Fibroblast of peridontal ligament (primary cell): ENCODE data around the gene FLRT2.

Experiments
- DNase-seq: peaks from one replicate; pipeline ENCODE4 v3.0.0-alpha.2; 2010; ENCODE audit errors: extremely low read depth

FLRT2 gene

GRCh38 chr14:85564841-85565527 lies 35.0 kb downstream of the FLRT2 start:
- peak; percentile 55 for DNase-seq

- peak; percentile 62 for DNase-seq
These were observed 35.9 kb downstream of the FLRT2 start for GRCh38 chr14:85565862-85566296.

DNA sequence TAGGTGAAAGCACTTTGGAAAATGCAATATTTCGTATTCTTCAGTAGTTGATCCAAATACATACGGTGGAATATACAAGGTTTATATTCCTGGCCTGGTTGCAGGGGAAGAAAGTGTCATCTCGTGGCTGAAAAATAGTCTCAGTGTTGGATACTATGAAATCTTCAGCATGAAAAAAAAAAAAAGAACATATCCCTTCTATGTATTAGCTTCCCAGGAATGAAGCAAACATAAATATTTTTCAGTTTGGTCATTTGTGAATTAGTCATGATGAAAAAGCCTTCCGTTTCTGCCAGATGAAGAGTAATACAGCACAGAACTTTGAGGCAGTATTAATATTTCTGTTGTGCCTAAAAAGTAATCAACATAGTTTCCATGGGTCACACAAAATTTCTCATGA lies 36.7 kb downstream of the FLRT2 start:
- DNase-seq: peak; percentile 86

- no peak for DNase-seq
These were observed 42.1 kb downstream of the FLRT2 start for GRCh38 chr14:85572011-85572410.

DNA sequence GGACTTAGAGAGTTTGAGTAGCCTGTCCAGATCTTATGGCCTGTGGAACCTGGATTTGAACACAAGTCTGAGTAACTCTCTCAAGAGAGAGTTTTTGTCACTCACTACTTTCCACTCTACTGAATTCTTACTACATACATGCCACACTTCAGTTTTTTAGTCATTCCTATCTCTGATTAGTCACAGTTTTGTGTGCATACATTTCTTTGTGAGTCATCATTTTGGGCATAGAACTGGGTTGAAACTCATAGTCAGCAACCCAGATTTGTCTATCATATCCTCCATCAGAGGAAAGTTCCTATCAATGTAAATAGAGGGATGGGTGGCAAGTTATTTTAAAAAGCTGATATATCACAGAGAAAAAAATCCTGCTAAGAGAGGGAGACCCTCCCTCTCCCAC lies 42.9 kb downstream of the FLRT2 start:
- peak; percentile 86 for DNase-seq

GRCh38 chr14:85573406-85573805 lies 43.5 kb downstream of the FLRT2 start:
- no peak for DNase-seq

GRCh38 chr14:85574853-85575616 lies 45.1 kb downstream of the FLRT2 start:
- no peak for DNase-seq

DNA sequence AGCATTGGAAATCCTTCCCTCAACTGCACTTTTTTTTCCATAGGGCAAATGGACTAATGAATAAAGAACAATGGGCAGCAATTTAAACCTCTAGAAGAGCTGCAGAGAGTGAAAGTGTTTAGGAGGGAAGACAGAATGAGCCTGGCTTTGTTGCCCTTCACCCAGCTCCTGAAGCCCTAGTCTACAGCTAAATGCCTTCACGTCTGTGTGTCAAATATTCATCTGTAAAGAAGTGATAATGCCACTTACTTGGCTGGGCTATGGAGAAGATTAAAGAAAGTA lies 45.6 kb downstream of the FLRT2 start:
- DNase-seq: no peak

GRCh38 chr14:85576218-85576617 lies 46.3 kb downstream of the FLRT2 start:
- peak; percentile 78 for DNase-seq

DNA sequence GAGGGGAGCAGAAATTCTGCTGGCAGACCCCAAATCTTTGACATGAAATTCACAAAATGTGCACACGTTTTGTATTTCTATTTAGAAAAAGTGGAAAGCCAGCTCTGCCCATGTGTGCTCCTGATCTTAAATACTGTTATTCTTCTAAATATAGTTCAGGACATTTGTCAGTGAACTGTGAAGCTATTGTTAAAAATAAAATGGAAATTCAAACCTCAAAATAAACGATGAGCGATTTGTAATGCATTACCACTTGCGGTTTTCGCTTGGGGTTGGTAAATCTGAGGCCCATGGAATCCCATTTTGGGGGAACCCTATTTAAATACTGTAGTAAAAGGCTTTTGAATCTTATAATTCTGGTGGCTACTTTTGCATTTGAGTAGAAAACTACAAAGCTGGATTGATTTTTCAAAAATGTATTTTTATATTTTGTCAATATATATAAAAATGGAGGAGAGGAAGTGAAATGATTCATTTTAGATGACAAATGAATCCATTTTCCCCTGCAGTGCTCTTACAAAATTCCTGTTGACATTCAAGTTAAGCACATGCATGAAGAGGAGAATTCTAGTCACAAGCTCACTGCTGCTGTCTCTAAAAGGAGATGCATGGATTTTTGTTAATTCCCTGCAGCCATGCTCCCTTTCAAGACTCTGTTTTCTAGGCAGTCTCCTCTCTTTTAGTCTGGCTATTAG lies 47.1 kb downstream of the FLRT2 start:
- peak; percentile 69 for DNase-seq

- no peak for DNase-seq
These were observed 47.7 kb downstream of the FLRT2 start for GRCh38 chr14:85577543-85578114.

DNA sequence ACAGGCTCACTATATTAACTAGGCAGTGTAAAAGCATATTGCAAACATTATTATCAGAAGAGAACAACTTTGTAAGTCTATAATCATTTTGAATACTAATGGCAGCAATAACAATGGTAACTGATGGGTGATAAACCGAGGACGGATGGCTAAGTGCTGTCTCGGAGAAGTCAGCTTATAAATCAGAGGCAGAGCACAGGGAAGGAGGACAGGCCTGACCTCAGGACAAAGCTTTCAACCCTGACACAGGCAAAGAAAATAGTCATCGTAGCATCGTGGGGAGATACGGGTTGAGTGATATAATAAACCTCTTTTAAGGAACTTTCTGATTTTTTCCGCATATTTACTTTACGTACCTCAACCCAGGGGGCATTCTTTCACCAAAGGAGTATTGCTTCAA lies 48.4 kb downstream of the FLRT2 start:
- no peak for DNase-seq

GRCh38 chr14:85578930-85579329 lies 49.0 kb downstream of the FLRT2 start:
- no peak for DNase-seq

DNA sequence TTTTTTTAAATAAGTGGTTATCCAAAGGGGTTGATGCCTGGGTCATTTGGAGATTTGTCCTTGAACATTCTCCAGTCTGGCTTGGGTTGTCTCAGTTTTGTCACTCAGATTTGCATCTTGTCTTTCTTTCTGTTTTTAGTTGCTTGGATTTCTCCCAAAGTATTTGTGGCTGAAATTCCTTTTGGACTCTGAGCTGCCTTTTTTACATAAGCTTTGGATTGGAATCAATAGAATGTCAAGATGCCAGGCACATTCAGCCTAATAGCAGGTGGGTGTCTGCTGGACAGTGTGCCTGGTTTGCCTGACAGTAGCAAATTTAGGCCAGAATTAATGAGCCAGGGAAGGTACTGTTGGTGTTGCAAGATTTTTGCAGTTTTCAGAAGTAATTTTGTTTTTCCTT lies 50.0 kb downstream of the FLRT2 start:
- DNase-seq: peak; percentile 55

DNA sequence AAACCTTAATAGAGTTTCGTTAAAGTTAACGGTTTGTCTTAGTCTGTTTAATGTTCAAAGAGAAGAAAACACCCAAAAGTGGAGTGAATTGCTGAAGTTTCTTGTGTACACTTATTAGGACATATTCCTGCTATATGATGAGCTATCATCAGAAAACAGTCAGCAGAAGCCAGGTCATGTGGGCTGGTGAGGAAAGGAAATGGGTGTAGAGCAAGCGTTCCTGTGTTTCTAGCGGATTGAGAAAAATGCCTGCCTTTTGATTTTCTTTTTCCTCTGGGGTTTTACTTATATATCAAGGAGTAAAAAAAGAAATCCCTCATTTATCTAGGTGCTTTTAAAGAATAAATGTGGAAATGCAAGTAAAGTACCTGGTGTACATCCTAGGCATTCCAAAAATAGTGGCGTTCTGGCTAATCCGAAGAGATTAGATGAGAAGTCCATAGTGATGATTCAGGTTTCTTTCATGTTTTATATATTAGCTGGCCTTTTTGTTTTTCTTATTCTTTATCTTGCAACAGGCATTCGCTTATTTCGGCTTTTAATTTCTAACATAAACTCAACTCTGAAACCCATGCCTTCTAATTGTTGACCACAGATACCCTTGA lies 50.7 kb downstream of the FLRT2 start:
- no peak for DNase-seq

GRCh38 chr14:85581691-85582090 lies 51.7 kb downstream of the FLRT2 start:
- DNase-seq: no peak

GRCh38 chr14:85583380-85583779 lies 53.4 kb downstream of the FLRT2 start:
- DNase-seq: no peak

GRCh38 chr14:85584481-85584880 lies 54.5 kb downstream of the FLRT2 start:
- no peak for DNase-seq

DNA sequence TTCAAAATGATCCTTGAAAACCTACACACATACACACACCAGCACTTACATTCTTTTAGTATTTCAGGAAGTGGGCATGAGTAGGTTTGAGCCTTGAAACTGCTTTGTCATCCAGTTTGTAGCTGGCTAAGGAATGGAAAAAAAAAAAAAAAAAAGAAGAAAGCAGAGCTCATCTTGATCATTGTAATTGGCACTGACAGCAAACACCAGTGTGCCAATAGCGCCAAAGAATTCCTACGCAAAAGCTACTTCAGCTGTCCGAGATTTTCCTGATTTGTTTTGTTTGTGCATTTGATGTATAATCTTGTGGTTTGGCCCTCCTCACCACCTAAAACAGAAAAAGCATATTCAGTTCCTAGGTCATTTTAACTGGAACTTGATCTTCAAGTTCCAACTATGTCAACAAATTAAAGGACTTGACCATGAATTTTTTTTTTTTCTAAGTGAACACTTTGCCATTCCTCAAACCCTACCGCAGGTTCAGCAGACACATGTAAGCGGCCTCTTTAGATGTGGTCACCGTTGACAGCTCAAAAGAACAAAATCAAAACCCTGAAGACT lies 57.3 kb downstream of the FLRT2 start:
- peak; percentile 100 for DNase-seq

GRCh38 chr14:85590784-85591183 lies 60.8 kb downstream of the FLRT2 start:
- DNase-seq: peak; percentile 25

- no peak for DNase-seq
These were observed 64.3 kb downstream of the FLRT2 start for GRCh38 chr14:85594217-85594616.

GRCh38 chr14:85595981-85596380 lies 66.0 kb downstream of the FLRT2 start:
- DNase-seq: no peak
